NCI-H2196 treated with DMSO at 0.1 percent for 48 hours (cell line): Measurements from ENCODE around the gene NRP1.

Experiments
- DNase-seq: peaks from one replicate; lab custom pipeline; 2025; ENCODE audit not compliant: unreplicated experiment; lab: John Stamatoyannopoulos, UW

Gene NRP1

GRCh38 chr10:33293531-33294170 is 40.8 kb downstream of the NRP1 start:
- DNase-seq: no peak

GRCh38 chr10:33293076-33293475 is 41.4 kb downstream of the NRP1 start:
- DNase-seq: no peak

GRCh38 chr10:33291053-33291592 is 43.3 kb downstream of the NRP1 start:
- no peak for DNase-seq

- no peak for DNase-seq
These were observed 44.0 kb downstream of the NRP1 start for GRCh38 chr10:33290321-33291052.

GRCh38 chr10:33289776-33290175 is 44.7 kb downstream of the NRP1 start:
- DNase-seq: no peak

GRCh38 chr10:33288127-33288526 is 46.3 kb downstream of the NRP1 start:
- no peak for DNase-seq

GRCh38 chr10:33287112-33287511 is 47.4 kb downstream of the NRP1 start:
- no peak for DNase-seq

- DNase-seq: no peak
These were observed 48.1 kb downstream of the NRP1 start for GRCh38 chr10:33286157-33286934.

- DNase-seq: no peak
These were observed 49.5 kb downstream of the NRP1 start for GRCh38 chr10:33284945-33285344.

- DNase-seq: no peak
These were observed 54.5 kb downstream of the NRP1 start for GRCh38 chr10:33279811-33280602.

GRCh38 chr10:33279276-33279675 is 55.2 kb downstream of the NRP1 start:
- DNase-seq: no peak

- DNase-seq: no peak
These were observed 56.3 kb downstream of the NRP1 start for GRCh38 chr10:33278198-33278597.

- DNase-seq: no peak
These were observed 57.3 kb downstream of the NRP1 start for GRCh38 chr10:33277135-33277536.

- no peak for DNase-seq
These were observed 58.1 kb downstream of the NRP1 start for GRCh38 chr10:33276282-33276923.

GRCh38 chr10:33274096-33274785 is 60.2 kb downstream of the NRP1 start:
- DNase-seq: no peak

- no peak for DNase-seq
These were observed 61.0 kb downstream of the NRP1 start for GRCh38 chr10:33273295-33274002.

- DNase-seq: no peak
These were observed 61.8 kb downstream of the NRP1 start for GRCh38 chr10:33272635-33273034.

- DNase-seq: no peak
These were observed 62.4 kb downstream of the NRP1 start for GRCh38 chr10:33271969-33272583.

GRCh38 chr10:33270971-33271370 is 63.5 kb downstream of the NRP1 start:
- no peak for DNase-seq
